IPS-11a (cell line): ENCODE measurements around the gene NF2.

Experiments
- H3K4me3 ChIP-seq: one replicate; pipeline ENCODE4 v1.5.1; 2013; ENCODE audit warnings: low read depth, low read length, control low read depth

Gene NF2

GRCh38 chr22:29700900-29701154 lies 97.4 kb downstream of the NF2 start:
- H3K4me3 ChIP-seq: no peak overlapping the region

GRCh38 chr22:29701155-29701999 lies 97.9 kb downstream of the NF2 start:
- H3K4me3 ChIP-seq: no peak overlapping the region

- H3K4me3 ChIP-seq: no peak overlapping the region
These were observed 98.8 kb downstream of the NF2 start for GRCh38 chr22:29702000-29702930.

- H3K4me3 ChIP-seq: no peak overlapping the region
These were observed 99.6 kb downstream of the NF2 start for GRCh38 chr22:29702931-29703501.

- no peak overlapping the region for H3K4me3 ChIP-seq
These were observed 100.2 kb downstream of the NF2 start for GRCh38 chr22:29703569-29704195.

- H3K4me3 ChIP-seq: no peak overlapping the region
These were observed 101.3 kb downstream of the NF2 start for GRCh38 chr22:29704528-29705285.

GRCh38 chr22:29705651-29706050 lies 102.2 kb downstream of the NF2 start:
- H3K4me3 ChIP-seq: no peak overlapping the region

GRCh38 chr22:29706486-29706885 lies 103.1 kb downstream of the NF2 start:
- no peak overlapping the region for H3K4me3 ChIP-seq

GRCh38 chr22:29707010-29707409 lies 103.6 kb downstream of the NF2 start:
- no peak overlapping the region for H3K4me3 ChIP-seq

- H3K4me3 ChIP-seq: no peak overlapping the region
These were observed 104.0 kb downstream of the NF2 start for GRCh38 chr22:29707471-29707870.

- H3K4me3 ChIP-seq: no peak overlapping the region
These were observed 106.8 kb downstream of the NF2 start for GRCh38 chr22:29710193-29710592.

GRCh38 chr22:29710922-29711593 lies 107.6 kb downstream of the NF2 start:
- no peak overlapping the region for H3K4me3 ChIP-seq

- H3K4me3 ChIP-seq: no peak overlapping the region
These were observed 108.7 kb downstream of the NF2 start for GRCh38 chr22:29712119-29712518.

GRCh38 chr22:29713156-29713727 lies 109.8 kb downstream of the NF2 start:
- no peak overlapping the region for H3K4me3 ChIP-seq

- no peak overlapping the region for H3K4me3 ChIP-seq
These were observed 111.8 kb downstream of the NF2 start for GRCh38 chr22:29715240-29715639.

- no peak overlapping the region for H3K4me3 ChIP-seq
These were observed 112.3 kb downstream of the NF2 start for GRCh38 chr22:29715705-29716104.

- H3K4me3 ChIP-seq: no peak overlapping the region
These were observed 113.5 kb downstream of the NF2 start for GRCh38 chr22:29716814-29717545.

- H3K4me3 ChIP-seq: no peak overlapping the region
These were observed 114.4 kb downstream of the NF2 start for GRCh38 chr22:29717789-29718188.
